HepG2 (cell line): ENCODE data around the gene GPR37L1. TPM values are rescaled to one million over a fixed set of nuclear protein-coding genes. Genes with fewer than 3 reads are reported as not detected.
A peak's percentile ranks its signal among the peaks of the same experiment; 100 is the strongest.
"Not testable (repeated sequence)": the region's sequence is repeated elsewhere in the genome, so short reads cannot be mapped to it uniquely, and the experiment has no call there.

Experiments
- ATAC-seq: fragments of 200-7000 bp; cut with Tn5 transposase; 3 replicates; pipeline ENCODE4 v1.9.1; 2020; ENCODE audit warnings: mild to moderate bottlenecking, moderate library complexity
- BruUV-seq: library from RNA; stranded (reverse); fragments of 400-500 nt; replicated peaks from 2 replicates; lab custom pipeline; 2021; lab: Mats Ljungman, UMichigan
- CTCF ChIA-PET: fragments of 300-600 bp; formaldehyde crosslinking; extraction: SDS; loops from one replicate; lab custom pipeline; 2021; ENCODE audit warnings: low total read pairs, inconsistent platforms, low intra/inter-chr PET ratio; lab: Yijun Ruan, JAX
- POLR2A ChIA-PET: fragments of 350-600 bp; sonication (Branson Sonifier 250); formaldehyde crosslinking; loops from one replicate; lab custom pipeline; 2020; ENCODE audit warnings: antibody characterized with exemption, inconsistent platforms; lab: Yijun Ruan, JAX
- DNase-seq: peaks from one replicate; pipeline ENCODE4 v3.0.0-alpha.2; 2015; ENCODE audit warnings: low spot score
- FAIRE-seq: peaks from 3 replicates; lab custom pipeline; 2011; peaks lifted over from hg19 to GRCh38; lab: Jason Lieb, UNC
- H2AFZ ChIP-seq: one replicate; pipeline ENCODE4 v1.6.1; 2011; ENCODE audit warnings: low read length, inconsistent platforms
- H3K27ac ChIP-seq: fragments of 300-600 bp; 3 replicates; pipeline ENCODE4 v1.8.0; 2011; ENCODE audit warnings: mixed run types, mild to moderate bottlenecking, mixed read lengths, low read length, inconsistent platforms; ENCODE audit not compliant: insufficient read depth; ENCODE audit errors: extremely low read length
- H3K27me3 ChIP-seq, 2 experiments: fragments of 200-600 bp in 1 of 2; 2 replicates in 1 of 2; 3 replicates in 1 of 2; pipeline versions ENCODE4 v1.6.0 to v1.8.0; 2011; ENCODE audit warnings: low read length in 2 of 2, mild to moderate bottlenecking in 2 of 2, moderate library complexity in 2 of 2, inconsistent platforms in 1 of 2; ENCODE audit not compliant: insufficient read depth in 2 of 2, control insufficient read depth in 1 of 2
- H3K36me3 ChIP-seq, 2 experiments: fragments of 200-600 bp in 1 of 2; replicated peaks in 1 of 2; 2 replicates in 1 of 2; 3 replicates in 1 of 2; pipeline versions ENCODE4 v1.5.1 to v1.8.0; 2011; ENCODE audit warnings: low read length in 2 of 2, inconsistent platforms in 1 of 2; ENCODE audit not compliant: insufficient read depth in 2 of 2, control insufficient read depth in 1 of 2
- H3K4me1 ChIP-seq: 2 replicates; pipeline ENCODE4 v1.5.1; 2012; ENCODE audit warnings: low read length, inconsistent platforms; ENCODE audit not compliant: insufficient read depth
- H3K4me2 ChIP-seq: 2 replicates; pipeline ENCODE4 v1.6.0; 2011; ENCODE audit warnings: low read depth, low read length, inconsistent platforms
- H3K4me3 ChIP-seq, 3 experiments: fragments of 200-600 bp in 1 of 3; sonication (generic), shearing (Covaris generic) in 1 of 3; replicated peaks in 1 of 3; 2 replicates each; pipeline ENCODE4 v1.5.1; 2011 to 2016; ENCODE audit warnings: low read length in 3 of 3, inconsistent platforms in 2 of 3, low read depth in 2 of 3, mild to moderate bottlenecking in 2 of 3, control low read depth in 1 of 3, mixed read lengths in 1 of 3; ENCODE audit not compliant: insufficient read depth in 1 of 3
- H3K79me2 ChIP-seq: one replicate; pipeline ENCODE4 v1.6.1; 2011; ENCODE audit warnings: low read length, inconsistent platforms; ENCODE audit not compliant: insufficient read depth
- H3K9ac ChIP-seq: 2 replicates; pipeline ENCODE4 v1.6.0; 2011; ENCODE audit warnings: mild to moderate bottlenecking, low read depth, low read length, inconsistent platforms; ENCODE audit not compliant: insufficient read depth
- H3K9me3 ChIP-seq: 2 replicates; pipeline ENCODE4 v1.5.1; 2012; ENCODE audit warnings: mild to moderate bottlenecking, low read length
- H4K20me1 ChIP-seq: 2 replicates; pipeline ENCODE4 v1.6.0; 2011; ENCODE audit warnings: inconsistent platforms, mild to moderate bottlenecking, low read length, moderate library complexity; ENCODE audit not compliant: insufficient read depth
- ZNF441 ChIP-seq: sonication (generic); formaldehyde crosslinking; IDR thresholded peaks from 2 replicates; pipeline ENCODE4 v1.7.0; 2021; ENCODE audit warnings: missing genetic modification reagents, borderline replicate concordance
- ZNF652 ChIP-seq: IDR thresholded peaks from 2 replicates; pipeline ENCODE4 v1.6.1; 2016; ENCODE audit warnings: low read depth, borderline replicate concordance
- WGBS: methylation state at CpG from one replicate; pipeline ENCODE4 v1.1.6; 2017; ENCODE audit warnings: low lambda C conversion rate; 5-methylcytosine and 5-hydroxymethylcytosine counted together
- in situ Hi-C: cut with HindIII; loops from 2 replicates; pipeline ENCODE4 v1.10.0; 2017; ENCODE audit warnings: low pct_unique_long_range_greater_than_20kb; ENCODE audit not compliant: extremely low pct_ligation_motif_present
- intact Hi-C: fragments of 100-400 bp; cut with micrococcal nuclease; formaldehyde crosslinking; loops from one replicate; pipeline ENCODE4 v1.10.0; 2022; ENCODE audit not compliant: unreplicated experiment
- polyA plus RNA-seq, 8 experiments: library from polyadenylated mRNA; depleted of rRNA in 3 of 8; stranded (reverse) in 7 of 8; unstranded in 1 of 8; fragments of >200 nt; fragmentation: Illumina TruSeq in 4 of 8; extraction: Trizol in 4 of 8; gene quantifications; 2 replicates each; pipeline versions ENCODE4 v1.2.1 to v1.2.3, GENCODE V29; 2011 to 2016; ENCODE audit warnings: low read depth in 4 of 8, missing spikeins in 1 of 8, mixed read lengths in 1 of 8; ENCODE audit not compliant: insufficient read depth in 1 of 8
- total RNA-seq, 5 experiments: library from RNA; depleted of rRNA; stranded (reverse); fragments of >200 nt; fragmentation: Illumina TruSeq; extraction: Trizol; gene quantifications; 2 replicates each; pipeline ENCODE4 v1.2.3, GENCODE V29; 2016; ENCODE audit warnings: low read depth in 1 of 5

Gene GPR37L1
- total and polyA plus RNA-seq, 2 of the 13 experiments (the other 11 are each of a cell fraction or from before 2014, with no cell fraction given), result 0.13 TPM; not detected in 1

GRCh38 chr1:202111589-202111988, 11.1 kb upstream of the GPR37L1 start:
- FAIRE-seq, H3K27me3 ChIP-seq, CTCF ChIA-PET, H2AFZ ChIP-seq, H3K36me3 ChIP-seq, H4K20me1 ChIP-seq, H3K4me3 ChIP-seq, H3K27ac ChIP-seq, DNase-seq, H3K9me3 ChIP-seq, H3K79me2 ChIP-seq, H3K9ac ChIP-seq, in situ Hi-C loops, BruUV-seq, H3K4me2 ChIP-seq, ATAC-seq, POLR2A ChIA-PET: not testable (repeated sequence)
- 48% methylated on average over 7 of the region's 7 CpGs for WGBS
- intact Hi-C loops, result loop anchor here (10.0 kb wide), 1 partner anchor 217 kb away; no protein-coding TSS in a partner anchor
- peaks cover 74% of the 10 kb centered on the region for H3K4me1 ChIP-seq

GRCh38 chr1:202112859-202113689, 9.6 kb upstream of the GPR37L1 start:
- TF ChIP-seq ZNF652 (CRISPR knock-in tag) (peak; percentile 89), ZNF441 (CRISPR knock-in tag) (no peak)
- no peak overlapping the region; a peak in 1 of 6 replicates for H3K4me3 ChIP-seq
- peak overlapping the region; percentile 49; the same call in 1 of the 2 replicates for H3K4me2 ChIP-seq
- ATAC-seq (peak; percentile 58), DNase-seq (no peak), FAIRE-seq (no peak)
- no peaks in the 10 kb centered on the region for H3K9me3 ChIP-seq
- no peak overlapping the region for H3K9ac ChIP-seq
- intact Hi-C loops, result loop anchor here (10.0 kb wide), 1 partner anchor 218 kb away; no protein-coding TSS in a partner anchor
- no peaks in the 10 kb centered on the region for H3K79me2 ChIP-seq
- H4K20me1 ChIP-seq, result no peaks in the 10 kb centered on the region
- POLR2A ChIA-PET, result interaction anchor here (0.6 to 2.9 kb wide), 9 partner anchors 13 to 1072 kb away, joined by 3 to 18 read pairs (median 4); partner anchors contain the start of gene ELF3
- CTCF ChIA-PET, result no interaction called here
- 4% methylated on average over 3 of the region's 5 CpGs for WGBS
- no TSS peak for BruUV-seq
- H3K4me1 ChIP-seq, result peaks cover 64% of the 10 kb centered on the region
- H3K36me3 ChIP-seq, result no peaks in the 10 kb centered on the region
- no peak overlapping the region for H3K27ac ChIP-seq
- peaks cover 0 to 1% of the 10 kb centered on the region in 2 experiments; a peak in 1 of 5 replicates for H3K27me3 ChIP-seq
- in situ Hi-C loops, result no loop called here
- H2AFZ ChIP-seq, result no peak overlapping the region
